ENCODE results near the gene RALGAPB.

- TF ChIP-seq CTCF (IDR thresholded peaks at IDR 0.05) (no peak), MAX (IDR thresholded peaks at IDR 0.05) (no peak), TP53 (CRISPR knock-in tag; IDR thresholded peaks at IDR 0.05) (no peak), POLR2AphosphoS2 (conservative IDR thresholded peaks at IDR 0.05; ENCODE audit: low read length) (no peak)
Observed at GRCh38 chr20:38514185-38514584, 41.5 kb downstream of the RALGAPB start.

Measured in A549 (cell line).